Transverse colon (tissue), 4 donors: ENCODE results near the gene LCE1C.

Source experiments
- CTCF ChIP-seq, 5 experiments: fragments of 200-600 bp in 3 of 5; fragments of 450-650 bp in 2 of 5; sonication (generic) in 3 of 5; IDR thresholded peaks; 1 replicate in 2 of 5; 2 replicates in 3 of 5; pipeline ENCODE4 v1.5.1; 2016 to 2017; ENCODE audit warnings: antibody characterized with exemption in 5 of 5, inconsistent platforms in 3 of 5, mild to moderate bottlenecking in 2 of 5, moderate library complexity in 1 of 5
- POLR2AphosphoS5 ChIP-seq, 3 donors: sonication (generic); formaldehyde crosslinking; IDR thresholded peaks; one replicate each; pipeline ENCODE4 v1.6.1; 2016; ENCODE audit warnings: antibody characterized with exemption in 3 of 3

GRCh38 chr1:152776361-152776760 is 30.1 kb downstream of the LCE1C start:
- no peak for TF ChIP-seq CTCF (IDR thresholded peaks at IDR 0.05)
- no peak for TF ChIP-seq POLR2AphosphoS5 (IDR thresholded peaks at IDR 0.05)
